Sigmoid colon (tissue), 7 donors: ENCODE data around the gene UBE2L6. TPM values are rescaled to one million over a fixed set of nuclear protein-coding genes. Genes with fewer than 3 reads are reported as not detected.
A peak's percentile ranks its signal among the peaks of the same experiment; 100 is the strongest.

Source experiments
- DNase-seq: peaks from one replicate; pipeline ENCODE4 v3.0.0-alpha.2; 2019
- H3K27ac ChIP-seq, 4 donors: fragments of 200-600 bp; sonication (generic); one replicate each; pipeline ENCODE4 v1.5.1; 2016 to 2019; ENCODE audit warnings: mild to moderate bottlenecking in 1 of 4
- H3K27me3 ChIP-seq, 3 donors: fragments of 200-600 bp; sonication (generic); one replicate each; pipeline ENCODE4 v1.5.1; 2019; ENCODE audit warnings: mild to moderate bottlenecking in 1 of 3
- H3K36me3 ChIP-seq, 4 donors: fragments of 200-600 bp; sonication (generic); one replicate each; pipeline ENCODE4 v1.5.1; 2016 to 2019
- H3K4me1 ChIP-seq, 4 donors: fragments of 200-600 bp; sonication (generic); one replicate each; pipeline ENCODE4 v1.5.1; 2017 to 2019
- H3K4me3 ChIP-seq, 4 donors: fragments of 200-600 bp; sonication (generic); one replicate each; pipeline ENCODE4 v1.5.1; 2017 to 2019; ENCODE audit warnings: mild to moderate bottlenecking in 2 of 4, moderate library complexity in 1 of 4
- H3K9me3 ChIP-seq, 4 donors: fragments of 200-600 bp in 3 of 4; sonication (generic) in 3 of 4; one replicate each; pipeline versions ENCODE4 v1.5.1 to v1.6.1; 2013 to 2019
- EP300 ChIP-seq, 4 donors: sonication (generic); formaldehyde crosslinking; IDR thresholded peaks; one replicate each; pipeline ENCODE4 v1.6.1; 2017; ENCODE audit warnings: antibody characterized with exemption in 4 of 4
- POLR2A ChIP-seq, 2 donors: fragments of 450-650 bp; IDR thresholded peaks; one replicate each; pipeline ENCODE4 v1.6.1; 2016; ENCODE audit warnings: antibody characterized with exemption in 2 of 2, mild to moderate bottlenecking in 2 of 2, moderate library complexity in 2 of 2
- POLR2AphosphoS5 ChIP-seq, 4 donors: sonication (generic); formaldehyde crosslinking; IDR thresholded peaks; one replicate each; pipeline ENCODE4 v1.6.1; 2017; ENCODE audit warnings: antibody characterized with exemption in 4 of 4
- WGBS, 2 donors: extraction: QIAGEN DNeasy Blood & Tissue Kit; methylation state at CpG; one replicate each; pipeline ENCODE4 v1.1.7; 2013; 5-methylcytosine and 5-hydroxymethylcytosine counted together
- intact Hi-C: fragments of 100-400 bp; cut with DNase I; formaldehyde crosslinking; loops from one replicate; pipeline ENCODE4 v1.15.1; 2023
- polyA plus RNA-seq, 3 donors: library from polyadenylated mRNA; stranded (reverse); fragments of 200-250 nt; gene quantifications; one replicate each; pipeline ENCODE4 v1.2.3, GENCODE V29; 2013
- total RNA-seq, 4 donors: library from RNA; depleted of rRNA; stranded (reverse); fragments of >200 nt; gene quantifications; one replicate each; pipeline ENCODE4 v1.1.0, GENCODE V29; 2016
- TF ChIP-seq, protein P1 (sequence below), 4 experiments: fragments of 450-650 bp in 3 of 4; fragments of 200-600 bp in 1 of 4; IDR thresholded peaks; one replicate each; pipeline ENCODE4 v1.5.1; 2016 to 2019; ENCODE audit warnings: antibody characterized with exemption in 4 of 4, mild to moderate bottlenecking in 3 of 4, moderate library complexity in 2 of 4
- donor health status: healthy with polysubstance abuse.
- donor health status: Bipolar disorder and iron deficiency.
- donor health status: healthy.

Gene UBE2L6
- total and polyA plus RNA-seq, 7 donors: 26.5 to 106 (median 37.8) TPM

DNA sequence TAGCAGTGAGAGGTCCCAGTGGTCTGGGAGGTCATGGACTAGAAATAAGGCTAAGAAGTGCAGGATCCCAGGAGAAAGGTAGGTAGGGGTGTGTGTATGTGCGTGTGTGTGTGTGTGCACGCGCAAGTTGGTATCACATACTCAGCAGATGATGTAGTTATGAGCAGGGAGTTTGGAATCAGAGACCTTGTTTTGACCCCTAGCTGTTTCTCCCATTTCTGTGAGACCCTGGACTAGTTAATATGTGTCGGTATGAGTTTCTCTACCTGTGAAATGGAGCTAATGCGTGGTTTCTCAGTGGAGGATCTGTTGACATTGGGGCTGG is 31.3 kb upstream of the UBE2L6 start:
- H3K36me3 ChIP-seq: peaks cover 0 to 28% (median 2%) of the 10 kb centered on the region in 4 donors
- peak overlapping the region; percentile 48 to 76 (median 64) for H3K4me3 ChIP-seq
- no peak for DNase-seq
- H3K27ac ChIP-seq: peak overlapping the region; percentile 79 to 93 (median 89)
- TF ChIP-seq, protein P1, sequence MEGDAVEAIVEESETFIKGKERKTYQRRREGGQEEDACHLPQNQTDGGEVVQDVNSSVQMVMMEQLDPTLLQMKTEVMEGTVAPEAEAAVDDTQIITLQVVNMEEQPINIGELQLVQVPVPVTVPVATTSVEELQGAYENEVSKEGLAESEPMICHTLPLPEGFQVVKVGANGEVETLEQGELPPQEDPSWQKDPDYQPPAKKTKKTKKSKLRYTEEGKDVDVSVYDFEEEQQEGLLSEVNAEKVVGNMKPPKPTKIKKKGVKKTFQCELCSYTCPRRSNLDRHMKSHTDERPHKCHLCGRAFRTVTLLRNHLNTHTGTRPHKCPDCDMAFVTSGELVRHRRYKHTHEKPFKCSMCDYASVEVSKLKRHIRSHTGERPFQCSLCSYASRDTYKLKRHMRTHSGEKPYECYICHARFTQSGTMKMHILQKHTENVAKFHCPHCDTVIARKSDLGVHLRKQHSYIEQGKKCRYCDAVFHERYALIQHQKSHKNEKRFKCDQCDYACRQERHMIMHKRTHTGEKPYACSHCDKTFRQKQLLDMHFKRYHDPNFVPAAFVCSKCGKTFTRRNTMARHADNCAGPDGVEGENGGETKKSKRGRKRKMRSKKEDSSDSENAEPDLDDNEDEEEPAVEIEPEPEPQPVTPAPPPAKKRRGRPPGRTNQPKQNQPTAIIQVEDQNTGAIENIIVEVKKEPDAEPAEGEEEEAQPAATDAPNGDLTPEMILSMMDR (IDR thresholded peaks at IDR 0.05): no peak
- no peak for TF ChIP-seq POLR2A (IDR thresholded peaks at IDR 0.05)
- TF ChIP-seq POLR2AphosphoS5 (IDR thresholded peaks at IDR 0.05): peak in 1 of 4 donors; percentile 12
- H3K4me1 ChIP-seq: peaks cover 0 to 22% (median 13%) of the 10 kb centered on the region in 4 donors
- 68 to 82% methylated on average over 5 of the region's 5 CpGs for WGBS, 2 donors
- no peaks in the 10 kb centered on the region for H3K9me3 ChIP-seq
- intact Hi-C loops: loop anchor here (2.0 kb wide), 2 partner anchors 40 to 68 kb away; partner anchors contain the start of gene TIMM10
- H3K27me3 ChIP-seq: no peaks in the 10 kb centered on the region

DNA sequence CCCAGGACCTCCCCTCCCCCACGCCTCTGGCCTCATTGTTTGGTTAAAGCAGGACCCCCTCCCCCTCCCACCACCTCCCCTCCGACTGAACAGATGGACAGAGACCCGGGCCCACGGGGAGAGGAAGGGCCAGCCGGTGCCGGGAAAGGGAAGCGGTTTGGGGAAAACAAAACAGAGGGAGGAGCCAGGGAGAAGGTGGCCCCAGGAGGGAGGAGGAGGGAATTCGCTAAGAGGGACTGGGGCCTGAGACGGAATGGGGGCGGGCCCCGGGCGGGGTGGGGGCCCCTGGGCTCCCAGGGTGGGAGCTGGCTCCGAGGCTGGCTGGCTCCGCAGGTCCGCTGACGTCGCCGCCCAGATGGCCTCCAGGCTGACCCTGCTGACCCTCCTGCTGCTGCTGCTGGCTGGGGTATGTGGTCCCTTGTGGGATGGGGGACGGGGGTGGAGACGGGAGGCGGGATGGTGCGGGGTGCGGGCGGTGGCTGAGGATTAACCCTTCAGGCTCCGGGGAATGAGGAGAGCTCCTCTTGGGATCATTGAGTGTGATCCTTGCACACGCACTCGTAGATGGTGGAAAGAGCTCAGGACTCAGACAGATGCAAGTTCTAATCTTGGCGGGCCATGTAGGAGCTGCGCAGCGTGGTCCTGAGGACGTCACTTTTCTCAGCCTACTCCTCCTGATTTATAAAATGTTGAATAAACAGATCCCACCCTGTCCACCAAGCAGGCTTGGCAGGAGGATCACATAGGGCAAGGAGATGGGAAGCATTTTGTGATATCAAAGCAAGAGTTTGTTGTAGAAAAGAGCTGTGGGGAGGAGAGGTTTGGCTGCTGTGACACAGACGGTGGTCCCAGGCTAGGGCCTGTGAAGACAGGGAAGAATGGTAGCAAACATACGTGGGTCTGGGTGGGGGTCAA is 30.7 kb upstream of the UBE2L6 start:
- peaks cover 0 to 25% (median 2%) of the 10 kb centered on the region in 4 donors for H3K36me3 ChIP-seq
- H3K27me3 ChIP-seq: no peaks in the 10 kb centered on the region
- WGBS, 2 donors: 6 to 7% methylated on average over 33 of the region's 33 CpGs
- H3K27ac ChIP-seq: peak overlapping the region; percentile 79 to 93 (median 89)
- intact Hi-C loops: loop anchor here (2.0 kb wide), 3 partner anchors 29 to 67 kb away; partner anchors contain the start of gene TIMM10
- no peaks in the 10 kb centered on the region for H3K9me3 ChIP-seq
- TF ChIP-seq, protein P1 (IDR thresholded peaks at IDR 0.05): no peak
- TF ChIP-seq POLR2AphosphoS5 (IDR thresholded peaks at IDR 0.05): peak in 3 of 4 donors; percentile 40 to 55 (median 54)
- peak; percentile 95 for DNase-seq
- peaks cover 0 to 22% (median 13%) of the 10 kb centered on the region in 4 donors for H3K4me1 ChIP-seq
- H3K4me3 ChIP-seq: peak overlapping the region; percentile 48 to 76 (median 64)

DNA sequence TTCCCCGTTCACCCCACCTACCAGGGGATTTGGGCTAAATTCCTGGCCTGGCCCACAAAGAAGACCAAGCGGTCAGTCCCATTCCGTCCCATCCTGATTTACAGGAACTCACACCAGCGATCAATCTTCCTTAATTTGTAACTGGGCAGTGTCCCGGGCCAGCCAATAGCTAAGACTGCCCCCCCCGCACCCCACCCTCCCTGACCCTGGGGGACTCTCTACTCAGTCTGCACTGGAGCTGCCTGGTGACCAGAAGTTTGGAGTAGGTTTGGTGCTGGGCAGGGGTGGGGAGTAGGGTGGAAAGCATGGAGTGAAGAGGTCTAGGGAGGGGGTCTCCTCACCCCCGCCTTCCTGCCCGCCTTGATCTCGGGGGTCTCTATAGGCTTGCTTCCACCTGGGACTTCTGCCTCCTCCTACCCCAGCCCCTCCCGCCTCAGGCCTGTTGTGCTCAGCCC is 30.0 kb upstream of the UBE2L6 start, which contains the start of gene SERPING1:
Gene SERPING1 (plus strand): TSS at position 225 of the 455 bp plus-strand sequence. CDS start 586 bp downstream, outside the sequence.
- Histone ChIP-seq H3K9me3 (no peaks in the 10 kb centered on the region), H3K4me1 (peaks cover 0 to 22% (median 13%) of the 10 kb centered on the region in 4 donors), H3K27me3 (no peaks in the 10 kb centered on the region), H3K4me3 (peak within 1 kb of the TSS; percentile 48 to 76 (median 64)), H3K27ac (peak within 1 kb of the TSS; percentile 79 to 93 (median 89)), H3K36me3 (peaks cover 0 to 19% (median 0%) of the 10 kb centered on the region in 4 donors)
- WGBS, 2 donors: 34 to 36% methylated on average over 10 of the region's 10 CpGs
- intact Hi-C loops: loop anchor here (2.0 kb wide), 1 partner anchor 29 kb away; no protein-coding TSS in a partner anchor
- peak; percentile 91 for DNase-seq
- TF ChIP-seq EP300 (IDR thresholded peaks at IDR 0.05) (no peak), POLR2AphosphoS5 (IDR thresholded peaks at IDR 0.05) (peak; percentile 35 to 69 (median 52))

DNA sequence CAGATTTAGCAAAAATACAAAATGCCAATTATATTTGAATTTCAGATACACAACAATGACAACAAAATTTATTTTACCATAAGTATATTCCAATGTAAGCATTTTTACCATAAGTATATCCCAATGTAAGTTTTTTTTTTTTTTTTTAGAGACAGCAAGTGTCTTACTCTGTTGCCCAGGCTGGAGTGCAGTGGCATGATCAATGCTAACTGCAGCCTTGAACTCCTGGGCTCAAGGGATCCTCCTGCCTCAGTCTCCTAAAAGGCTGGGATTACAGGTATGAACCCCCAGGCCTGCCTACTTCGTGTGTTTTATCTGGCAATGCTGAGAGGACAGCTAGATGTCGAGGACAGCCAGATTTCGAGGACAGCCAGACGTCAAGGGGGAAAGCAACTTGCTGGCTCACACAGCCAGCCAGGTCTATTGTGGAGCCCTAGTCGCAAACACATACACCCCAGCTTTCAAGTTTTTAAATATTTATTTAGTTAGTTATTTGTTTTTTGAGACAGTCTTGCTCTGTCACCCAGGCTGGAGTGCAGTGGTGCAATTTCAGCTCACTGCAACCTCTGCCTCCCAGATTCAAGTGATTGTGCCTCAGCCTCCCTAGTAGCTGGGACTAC is 28.9 kb upstream of the UBE2L6 start:
- no peak for DNase-seq

More for the DNA sequence above, 28.9 kb upstream of the UBE2L6 start:
- H3K27me3 ChIP-seq: no peaks in the 10 kb centered on the region
- peaks cover 0 to 12% (median 0%) of the 10 kb centered on the region in 4 donors for H3K36me3 ChIP-seq
- H3K27ac ChIP-seq: peak overlapping the region; percentile 79 to 93 (median 89)
- TF ChIP-seq, protein P1 (IDR thresholded peaks at IDR 0.05): no peak
- no peak for TF ChIP-seq POLR2AphosphoS5 (IDR thresholded peaks at IDR 0.05)
- no peak for TF ChIP-seq EP300 (IDR thresholded peaks at IDR 0.05)
- TF ChIP-seq POLR2A (IDR thresholded peaks at IDR 0.05): no peak
- H3K4me3 ChIP-seq: no peak overlapping the region
- peaks cover 0 to 22% (median 13%) of the 10 kb centered on the region in 4 donors for H3K4me1 ChIP-seq
- intact Hi-C loops: loop anchor here (2.0 kb wide), 1 partner anchor 28 kb away; no protein-coding TSS in a partner anchor
- 58 to 83% methylated on average over 5 of the region's 5 CpGs for WGBS, 2 donors
- H3K9me3 ChIP-seq: no peaks in the 10 kb centered on the region
